GM13976 (cell line): ENCODE data around the gene PPT1.

Experiments
- DNase-seq: peaks from one replicate; pipeline ENCODE4 v3.0.0; 2012; ENCODE audit warnings: low spot score
- in situ Hi-C: fragments of 300-500 bp; cut with MboI; formaldehyde crosslinking; loops from one replicate; pipeline ENCODE4 v1.12.0; 2022; ENCODE audit warnings: low sequenced_read_pairs, mixed read lengths, inconsistent platforms; ENCODE audit not compliant: unreplicated experiment
- TF ChIP-seq, protein P1 (sequence below): IDR thresholded peaks from 2 replicates; pipeline ENCODE4 v1.5.1; 2012; ENCODE audit warnings: borderline replicate concordance, mild to moderate bottlenecking; ENCODE audit not compliant: insufficient read depth; ENCODE audit errors: extremely low read depth, missing control alignments, control extremely low read depth

Gene PPT1

DNA sequence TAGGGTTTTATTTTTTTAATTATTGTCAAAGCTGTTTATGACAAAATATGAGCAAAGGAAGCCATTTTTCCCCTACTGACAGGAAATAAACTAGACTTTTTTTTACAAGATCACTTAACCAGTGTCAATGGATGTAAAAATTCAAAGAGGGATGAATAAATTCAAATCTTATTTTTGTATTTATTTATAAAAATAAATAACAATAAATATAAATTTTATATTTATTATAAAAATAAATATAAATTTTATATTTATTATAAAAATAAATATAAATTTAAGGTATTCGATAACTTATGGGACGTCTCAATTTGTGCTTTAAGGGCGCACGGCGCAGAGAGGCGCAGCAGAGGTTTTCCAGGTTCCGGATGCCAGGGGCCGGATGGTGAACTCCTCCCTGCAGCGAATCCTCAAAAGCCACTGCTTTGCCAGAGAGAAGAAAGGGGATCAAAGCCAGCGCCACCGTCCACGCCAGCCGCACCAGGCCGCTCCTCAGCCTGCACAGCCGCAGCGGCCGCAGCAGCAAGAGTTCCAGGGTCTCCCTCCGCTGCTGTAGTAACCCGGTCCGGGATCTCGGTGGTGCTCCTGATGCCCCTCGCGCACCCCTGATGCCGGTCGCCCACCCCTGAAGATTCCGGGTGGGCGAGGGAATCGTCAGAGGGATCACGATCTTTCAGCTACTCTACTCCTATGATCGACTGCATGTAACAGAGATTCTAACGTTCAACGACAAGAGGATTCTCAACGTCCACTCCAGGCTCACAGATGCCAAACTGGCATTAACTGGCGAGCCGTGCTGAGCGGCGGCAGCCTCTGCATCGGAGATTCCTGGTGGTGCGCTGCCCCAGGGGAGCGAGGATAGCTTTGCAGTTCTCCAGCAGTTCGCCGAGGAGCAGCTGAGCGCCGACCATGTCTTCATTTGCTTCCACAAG lies 35.6 kb upstream of the PPT1 start:
- in situ Hi-C loops = no loop called here
- TF ChIP-seq, protein P1, sequence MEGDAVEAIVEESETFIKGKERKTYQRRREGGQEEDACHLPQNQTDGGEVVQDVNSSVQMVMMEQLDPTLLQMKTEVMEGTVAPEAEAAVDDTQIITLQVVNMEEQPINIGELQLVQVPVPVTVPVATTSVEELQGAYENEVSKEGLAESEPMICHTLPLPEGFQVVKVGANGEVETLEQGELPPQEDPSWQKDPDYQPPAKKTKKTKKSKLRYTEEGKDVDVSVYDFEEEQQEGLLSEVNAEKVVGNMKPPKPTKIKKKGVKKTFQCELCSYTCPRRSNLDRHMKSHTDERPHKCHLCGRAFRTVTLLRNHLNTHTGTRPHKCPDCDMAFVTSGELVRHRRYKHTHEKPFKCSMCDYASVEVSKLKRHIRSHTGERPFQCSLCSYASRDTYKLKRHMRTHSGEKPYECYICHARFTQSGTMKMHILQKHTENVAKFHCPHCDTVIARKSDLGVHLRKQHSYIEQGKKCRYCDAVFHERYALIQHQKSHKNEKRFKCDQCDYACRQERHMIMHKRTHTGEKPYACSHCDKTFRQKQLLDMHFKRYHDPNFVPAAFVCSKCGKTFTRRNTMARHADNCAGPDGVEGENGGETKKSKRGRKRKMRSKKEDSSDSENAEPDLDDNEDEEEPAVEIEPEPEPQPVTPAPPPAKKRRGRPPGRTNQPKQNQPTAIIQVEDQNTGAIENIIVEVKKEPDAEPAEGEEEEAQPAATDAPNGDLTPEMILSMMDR = no peak
- no peak for DNase-seq

DNA sequence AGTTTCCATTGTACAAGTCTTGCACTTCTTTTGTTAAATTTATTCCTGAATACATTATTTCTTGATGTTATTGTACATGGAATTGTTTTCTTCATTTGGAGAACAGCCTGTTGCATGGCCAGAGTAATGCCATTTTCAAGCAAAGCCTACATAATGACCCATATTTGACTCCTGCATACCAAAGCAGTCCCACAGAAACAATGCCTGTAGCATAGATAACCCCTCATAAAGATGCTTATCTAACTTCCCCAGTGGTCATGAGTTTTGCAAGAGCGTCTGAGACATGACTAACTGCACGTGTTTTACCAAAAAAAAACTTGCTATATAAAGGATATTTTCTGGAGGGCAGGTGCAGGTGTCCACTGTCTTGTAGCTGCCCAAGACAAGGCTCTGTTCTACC lies 33.8 kb upstream of the PPT1 start:
- in situ Hi-C loops = no loop called here

DNA sequence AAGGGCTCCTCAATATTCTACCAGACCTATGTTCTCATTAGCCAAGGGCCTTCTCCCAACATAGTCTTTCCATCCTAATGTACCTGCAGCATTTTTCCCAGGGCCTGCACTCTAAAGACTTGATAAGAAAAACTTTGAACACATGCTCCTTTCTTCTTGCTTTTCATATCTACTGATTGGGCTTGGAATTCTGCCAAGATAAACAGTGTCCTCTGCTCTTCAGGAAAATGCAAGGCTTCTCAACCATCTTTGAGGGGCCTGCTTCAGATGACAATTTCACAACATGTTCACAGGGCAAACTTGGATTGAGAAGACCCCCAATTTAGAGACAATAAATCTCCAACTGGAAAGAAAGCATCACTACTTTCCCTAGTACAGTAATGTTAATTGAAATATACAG lies 25.8 kb upstream of the PPT1 start:
- no peak for DNase-seq
- TF ChIP-seq, protein P1 = no peak
- in situ Hi-C loops = no loop called here

More for the DNA sequence above, 33.8 kb upstream of the PPT1 start:
- DNase-seq = no peak
- TF ChIP-seq, protein P1 = no peak

DNA sequence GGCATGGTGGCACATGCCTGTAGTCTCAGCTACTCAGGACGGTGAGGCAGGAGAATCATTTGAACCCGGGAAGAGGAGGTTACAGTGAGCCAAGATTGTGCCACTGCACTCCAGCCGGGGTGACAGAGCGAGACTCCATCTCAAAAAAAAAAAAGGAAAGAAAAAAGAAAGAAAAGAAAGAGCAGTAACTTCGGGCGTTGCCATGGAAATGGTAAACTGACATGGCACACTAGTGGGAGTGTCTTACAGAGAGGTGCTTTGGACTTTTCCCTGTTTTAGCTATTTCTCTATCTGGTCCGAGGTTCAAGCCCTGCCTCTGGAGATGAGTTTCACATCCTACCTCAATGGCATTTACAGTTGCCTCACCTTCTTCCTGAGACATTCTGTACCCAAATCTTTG lies 23.1 kb upstream of the PPT1 start:
- no peak for DNase-seq
- TF ChIP-seq, protein P1 = no peak
- in situ Hi-C loops = no loop called here

DNA sequence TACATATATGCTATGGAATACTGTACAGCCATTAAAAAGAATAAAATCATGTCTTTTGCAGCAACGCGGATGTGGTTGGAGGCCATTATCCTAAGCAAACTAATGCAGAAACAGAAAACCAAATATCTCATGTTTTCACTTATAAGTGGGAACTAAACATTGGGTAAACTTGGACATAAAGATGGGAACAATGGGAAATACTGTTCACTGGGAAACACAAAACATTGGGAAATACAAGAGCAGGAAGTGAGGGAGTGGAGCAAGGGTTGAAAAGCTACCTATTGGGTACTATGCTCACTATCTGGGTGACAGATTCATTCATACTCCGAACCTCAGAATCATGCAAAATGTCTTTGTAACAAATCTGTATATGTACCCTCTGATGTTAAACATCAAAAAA lies 17.3 kb upstream of the PPT1 start:
- DNase-seq = no peak
- TF ChIP-seq, protein P1 = no peak
- in situ Hi-C loops = no loop called here

DNA sequence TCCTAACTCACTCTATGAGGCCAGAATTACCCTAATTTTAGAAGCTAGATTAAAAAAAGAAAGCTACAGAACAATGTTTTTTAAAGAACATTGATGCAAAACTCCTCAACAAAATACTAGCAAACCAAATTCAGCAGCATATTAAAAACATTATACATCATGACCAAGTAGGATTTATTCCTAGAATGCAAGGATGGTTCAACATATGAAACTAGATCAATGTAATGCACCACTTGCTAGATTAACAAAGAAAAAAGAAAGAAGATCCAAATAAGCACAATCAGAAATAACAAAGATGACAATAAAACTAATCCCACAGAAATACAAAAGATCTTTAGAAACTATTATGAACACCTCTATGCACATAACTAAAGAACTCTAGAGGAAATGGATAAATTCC lies 13.3 kb upstream of the PPT1 start:
- in situ Hi-C loops = no loop called here
- TF ChIP-seq, protein P1 = no peak
- DNase-seq = no peak
